Heart right ventricle (tissue), 16 donors: Measurements from ENCODE around the gene ETNK2. TPM values are rescaled to one million over a fixed set of nuclear protein-coding genes. Genes with fewer than 3 reads are reported as not detected.

Experiments
- ATAC-seq, 8 donors: fragments of 200-7000 bp; cut with Tn5 transposase; one replicate each; pipeline ENCODE4 v1.9.1; 2020; ENCODE audit warnings: mild to moderate bottlenecking in 8 of 8, moderate library complexity in 8 of 8, moderate number of reproducible peaks in 1 of 8
- DNase-seq, 2 donors: peaks; one replicate each; pipeline ENCODE4 v3.0.0-alpha.2; 2020
- H3K27ac ChIP-seq, 10 donors: fragments of 200-600 bp; sonication (generic) in 2 of 10; one replicate each; pipeline versions ENCODE4 v1.5.0 to v1.8.0; 2020 to 2022; ENCODE audit warnings: mild to moderate bottlenecking in 3 of 10
- H3K27me3 ChIP-seq, 7 donors: fragments of 200-600 bp; one replicate each; pipeline ENCODE4 v1.8.0; 2021 to 2022; ENCODE audit warnings: mild to moderate bottlenecking in 2 of 7
- H3K36me3 ChIP-seq, 9 donors: fragments of 200-600 bp; sonication (generic) in 1 of 9; one replicate each; pipeline versions ENCODE4 v1.5.0 to v1.8.0; 2020 to 2022; ENCODE audit warnings: mild to moderate bottlenecking in 2 of 9
- H3K4me1 ChIP-seq, 9 donors: fragments of 200-600 bp; sonication (generic) in 1 of 9; one replicate each; pipeline versions ENCODE4 v1.5.0 to v1.8.0; 2020 to 2022; ENCODE audit warnings: mild to moderate bottlenecking in 4 of 9
- H3K4me3 ChIP-seq, 10 donors: fragments of 200-600 bp; sonication (generic) in 2 of 10; one replicate each; pipeline versions ENCODE4 v1.5.0 to v1.8.0; 2020 to 2022; ENCODE audit warnings: mild to moderate bottlenecking in 7 of 10, moderate library complexity in 2 of 10
- H3K9me3 ChIP-seq, 11 donors: fragments of 200-600 bp in 10 of 11; sonication (generic) in 2 of 11; one replicate each; pipeline versions ENCODE4 v1.5.0 to v1.8.0; 2013 to 2022; ENCODE audit warnings: mild to moderate bottlenecking in 2 of 11, control low read depth in 1 of 11, moderate library complexity in 1 of 11
- WGBS, 2 donors: extraction: QIAGEN DNeasy Blood & Tissue Kit; methylation state at CpG; one replicate each; pipeline ENCODE4 v1.1.7; 2013; ENCODE audit warnings: inconsistent platforms in 1 of 2; 5-methylcytosine and 5-hydroxymethylcytosine counted together
- intact Hi-C, 10 donors: fragments of 100-400 bp; cut with DNase I; formaldehyde crosslinking; loops; one replicate each; pipeline versions ENCODE4 v1.11.1 to v1.14.2; 2022
- polyA plus RNA-seq, 2 donors: library from polyadenylated mRNA; stranded (reverse); fragments of 200-250 nt; gene quantifications; one replicate each; pipeline ENCODE4 v1.2.3, GENCODE V29; 2013
- total RNA-seq, 10 donors: library from RNA; stranded (reverse); fragmentation: NEBNext Ultra II Directional in 3 of 10; extraction: Animal tissue kit (Norgen Biotek cat#: 25700) in 3 of 10; gene quantifications; one replicate each; pipeline versions ENCODE4 v1.2.1 to v1.2.4, GENCODE V29; 2021 to 2023
- TF ChIP-seq, protein P1 (sequence below), 9 donors: fragments of 200-600 bp; sonication (generic) in 2 of 9; IDR thresholded peaks; one replicate each; pipeline versions ENCODE4 v1.5.0 to v1.8.0; 2021 to 2022; ENCODE audit warnings: antibody characterized with exemption in 9 of 9, mild to moderate bottlenecking in 5 of 9, moderate library complexity in 1 of 9
- donor health status: Arrhythmogenic right ventricular cardiomyopathy.
- donor health status: ischemic (EF 13 %, LVEDD 7.1; RV severe dilation, severe dysfunction).
- donor health status: healthy with polysubstance abuse.
- donor health status: DM: no; HTN: yes; CAD: no.
- donor health status: DM: no; HTN: no; CAD: no.
- donor health status: ischemic (EF 25% LVEDD 6.9; RV normal size, moderate dysfunction).
- donor health status: ischemic (EF 25% LVEDD 5.7; RV mildly dilated, moderate dysfunction).
- donor health status: healthy.
- donor health status: DM: yes; HTN: yes; CAD: no.
- donor health status: Ischemic cardiomyopathy.
- donor health status: ischemic (EF 35%, LVEDD 5.7; RV mildly dilated, moderate dysfunction).
- donor health status: nonischemic (EF 11% LVEDD 7.7; RV severe dilation, severe dysfunction).
- donor health status: DM: yes; HTN: yes; CAD: no.
- donor health status: PGD.
- donor health status: ischemic (EF 29% LVEDD 5.4; RV normal size, mild dysfunction).
- donor health status: nonischemic (EF 23%, LVEDD 6.1; RV moderate dilation, normal function).

The ETNK2 gene
- total and polyA plus RNA-seq, 12 donors: 0.47 to 5.2 (median 2.3) TPM

DNA sequence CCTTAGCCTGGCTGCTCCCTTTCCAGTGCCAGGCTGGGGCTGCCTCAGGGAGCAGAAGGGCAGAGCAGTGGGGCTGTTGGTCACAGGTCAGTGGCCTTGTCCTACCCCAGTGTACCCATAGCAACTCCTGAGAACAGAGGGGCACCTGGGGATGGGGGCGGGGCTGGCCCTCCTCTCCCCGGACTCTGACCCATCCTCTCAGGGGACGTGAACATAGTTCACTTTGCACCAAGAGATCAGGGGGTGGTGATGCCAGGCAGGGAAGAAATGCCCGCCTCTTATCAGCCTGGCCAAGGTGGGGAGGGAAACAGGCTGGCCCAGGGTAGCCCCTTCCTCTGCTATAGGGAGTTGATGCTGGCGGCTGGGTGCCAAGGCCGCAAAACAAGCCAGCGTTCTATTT lies 4.9 kb downstream of the ETNK2 start:
- peaks cover 0 to 6% (median 0%) of the 10 kb centered on the region in 9 donors for H3K36me3 ChIP-seq
- no peak overlapping the region for H3K27ac ChIP-seq
- H3K4me3 ChIP-seq: no peak overlapping the region
- ATAC-seq: no peak
- intact Hi-C loops: no loop called here
- TF ChIP-seq, protein P1, sequence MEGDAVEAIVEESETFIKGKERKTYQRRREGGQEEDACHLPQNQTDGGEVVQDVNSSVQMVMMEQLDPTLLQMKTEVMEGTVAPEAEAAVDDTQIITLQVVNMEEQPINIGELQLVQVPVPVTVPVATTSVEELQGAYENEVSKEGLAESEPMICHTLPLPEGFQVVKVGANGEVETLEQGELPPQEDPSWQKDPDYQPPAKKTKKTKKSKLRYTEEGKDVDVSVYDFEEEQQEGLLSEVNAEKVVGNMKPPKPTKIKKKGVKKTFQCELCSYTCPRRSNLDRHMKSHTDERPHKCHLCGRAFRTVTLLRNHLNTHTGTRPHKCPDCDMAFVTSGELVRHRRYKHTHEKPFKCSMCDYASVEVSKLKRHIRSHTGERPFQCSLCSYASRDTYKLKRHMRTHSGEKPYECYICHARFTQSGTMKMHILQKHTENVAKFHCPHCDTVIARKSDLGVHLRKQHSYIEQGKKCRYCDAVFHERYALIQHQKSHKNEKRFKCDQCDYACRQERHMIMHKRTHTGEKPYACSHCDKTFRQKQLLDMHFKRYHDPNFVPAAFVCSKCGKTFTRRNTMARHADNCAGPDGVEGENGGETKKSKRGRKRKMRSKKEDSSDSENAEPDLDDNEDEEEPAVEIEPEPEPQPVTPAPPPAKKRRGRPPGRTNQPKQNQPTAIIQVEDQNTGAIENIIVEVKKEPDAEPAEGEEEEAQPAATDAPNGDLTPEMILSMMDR (IDR thresholded peaks at IDR 0.05): no peak
- WGBS, 2 donors: 88 to 89% methylated on average over 7 of the region's 7 CpGs
- no peaks in the 10 kb centered on the region for H3K9me3 ChIP-seq
- no peak for DNase-seq
- H3K27me3 ChIP-seq: peaks cover 0 to 13% (median 0%) of the 10 kb centered on the region in 7 donors
- peaks cover 0 to 15% (median 6%) of the 10 kb centered on the region in 9 donors for H3K4me1 ChIP-seq

DNA sequence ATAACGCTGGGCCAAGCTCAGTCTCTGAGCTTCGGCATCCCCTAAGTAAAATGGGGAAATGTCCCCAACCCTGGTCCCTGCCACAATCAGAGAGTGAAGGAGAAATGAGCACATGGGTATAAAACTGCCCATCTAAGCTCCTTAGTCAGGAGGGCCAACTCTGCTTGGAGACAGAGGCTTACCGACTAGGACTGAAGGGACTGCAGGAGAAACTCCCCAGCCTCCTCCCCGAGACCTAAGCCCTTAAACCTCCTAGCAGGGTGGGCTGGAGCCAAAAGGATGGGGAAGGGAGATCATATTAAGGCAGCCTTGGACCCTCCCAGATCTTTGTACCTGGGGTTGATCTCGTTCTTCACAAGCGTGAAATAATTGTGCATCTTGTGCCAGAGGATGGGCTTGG lies 5.5 kb downstream of the ETNK2 start:
- H3K4me3 ChIP-seq: no peak overlapping the region
- ATAC-seq: no peak

DNA sequence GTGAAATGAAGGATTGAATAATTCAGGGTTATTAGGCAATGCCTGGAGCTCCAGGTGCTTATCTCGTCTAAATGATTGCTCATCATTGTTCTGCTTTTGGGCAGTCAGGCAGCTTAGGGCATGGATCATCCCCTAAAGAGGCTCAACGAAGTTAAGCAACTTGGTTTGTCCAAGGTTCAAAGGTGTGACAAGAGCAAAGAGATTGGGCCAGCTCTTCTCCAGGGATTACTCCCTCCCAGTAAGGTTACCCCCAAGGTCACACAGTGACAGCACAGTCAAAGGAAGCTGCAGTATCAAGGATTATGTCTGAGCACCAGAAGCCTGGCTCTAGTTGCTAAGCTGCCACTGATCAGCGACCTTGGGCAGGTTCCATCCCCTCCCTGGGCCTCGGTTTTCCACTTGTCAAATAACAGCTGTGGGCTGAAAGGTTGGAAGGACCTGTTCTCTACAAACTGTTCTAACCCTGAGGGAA lies 6.8 kb downstream of the ETNK2 start:
- no peaks in the 10 kb centered on the region for H3K9me3 ChIP-seq
- H3K27me3 ChIP-seq: no peaks in the 10 kb centered on the region
- no peak overlapping the region for H3K4me3 ChIP-seq
- H3K36me3 ChIP-seq: peaks cover 0 to 6% (median 0%) of the 10 kb centered on the region in 9 donors
- WGBS, 2 donors: 79 to 86% methylated on average over 4 of the region's 4 CpGs
- peaks cover 0 to under 1% (median 0%) of the 10 kb centered on the region in 9 donors for H3K4me1 ChIP-seq
- intact Hi-C loops: no loop called here
- no peak overlapping the region for H3K27ac ChIP-seq
- no peak for DNase-seq
- no peak for ATAC-seq
- TF ChIP-seq, protein P1 (IDR thresholded peaks at IDR 0.05): no peak

More for the DNA sequence above, 5.5 kb downstream of the ETNK2 start:
- 89 to 93% methylated on average over 6 of the region's 6 CpGs for WGBS, 2 donors
- DNase-seq: no peak
- H3K36me3 ChIP-seq: peaks cover 0 to 6% (median 0%) of the 10 kb centered on the region in 9 donors
- TF ChIP-seq, protein P1 (IDR thresholded peaks at IDR 0.05): no peak
- H3K27ac ChIP-seq: no peak overlapping the region
- no peaks in the 10 kb centered on the region for H3K9me3 ChIP-seq
- H3K4me1 ChIP-seq: peaks cover 0 to 13% (median 3%) of the 10 kb centered on the region in 9 donors
- H3K27me3 ChIP-seq: peaks cover 0 to 8% (median 0%) of the 10 kb centered on the region in 7 donors
- intact Hi-C loops: no loop called here

DNA sequence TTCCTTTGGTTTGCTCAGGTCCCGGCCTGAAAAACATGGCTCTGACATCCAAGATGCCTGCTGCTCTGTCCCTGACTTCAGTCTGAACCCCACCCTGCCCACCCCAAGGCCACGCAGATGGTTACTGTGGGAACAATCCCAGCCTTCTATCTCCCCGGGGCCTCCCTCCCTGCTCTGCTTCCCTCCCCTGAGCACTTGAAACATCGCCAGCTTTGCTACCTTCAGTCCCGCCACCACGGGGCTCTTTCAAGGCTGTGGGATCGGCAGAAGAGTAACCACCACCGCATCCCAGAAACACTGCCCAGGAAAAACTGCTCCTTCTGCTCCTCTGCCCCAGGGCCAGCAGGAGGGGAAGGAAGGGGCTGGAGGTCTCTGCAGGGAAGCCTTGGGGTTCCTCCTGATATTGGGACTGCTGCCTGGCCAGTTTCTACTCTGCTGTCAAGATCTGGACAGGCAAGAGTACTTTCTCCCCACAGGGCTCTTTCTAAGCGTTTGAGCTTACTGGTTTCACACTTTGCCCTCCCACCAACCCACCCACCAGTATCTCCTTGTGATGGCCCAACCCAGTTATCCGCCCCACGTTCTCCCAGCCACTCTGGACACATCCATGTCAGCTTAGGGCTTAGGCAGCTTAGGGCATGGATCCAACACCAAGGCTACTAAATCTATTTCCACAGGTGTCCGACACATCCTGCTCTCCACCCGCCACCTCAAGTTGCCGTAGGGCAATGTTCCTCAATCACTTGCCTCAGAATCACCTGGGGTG lies 8.4 kb downstream of the ETNK2 start:
- Histone ChIP-seq H3K27ac (no peak overlapping the region), H3K4me3 (no peak overlapping the region), H3K4me1 (no peaks in the 10 kb centered on the region), H3K36me3 (peaks cover 0 to 14% (median 0%) of the 10 kb centered on the region in 9 donors), H3K27me3 (no peaks in the 10 kb centered on the region), H3K9me3 (no peaks in the 10 kb centered on the region)
- ATAC-seq (no peak), DNase-seq (no peak)
- TF ChIP-seq, protein P1 (IDR thresholded peaks at IDR 0.05): no peak
- 74 to 76% methylated on average over 14 of the region's 14 CpGs for WGBS, 2 donors
- intact Hi-C loops: no loop called here
